H1 (cell line): ENCODE results near the gene P2RX5.

Experiments used
- CBX5 ChIP-seq: fragments of 300-800, 300-1000 bp; sonication (generic); IDR thresholded peaks from 2 replicates; pipeline ENCODE4 v1.7.1; 2016; ENCODE audit warnings: antibody characterized with exemption, low read length, low read depth
- CBX8 ChIP-seq: fragments of 300-800, 300-1000 bp; sonication (generic); IDR thresholded peaks from 2 replicates; pipeline ENCODE4 v1.7.1; 2016; ENCODE audit warnings: low read depth, low read length, borderline replicate concordance
- CHD1 ChIP-seq: IDR thresholded peaks from 2 replicates; pipeline ENCODE4 v1.6.1; 2012; ENCODE audit warnings: low read depth, low read length, improper control_type of control experiment
- CTCF ChIP-seq, 3 experiments: IDR thresholded peaks; 1 replicate in 2 of 3; 2 replicates in 1 of 3; pipeline versions ENCODE4 v1.5.1 to v1.6.1; 2011; ENCODE audit warnings: low read length in 3 of 3, mild to moderate bottlenecking in 3 of 3, inconsistent platforms in 2 of 3, low read depth in 1 of 3, moderate library complexity in 1 of 3; ENCODE audit not compliant: insufficient read depth in 1 of 3; ENCODE audit errors: control extremely low read depth in 1 of 3
- EGR1 ChIP-seq: IDR thresholded peaks from 2 replicates; pipeline ENCODE4 v1.6.1; 2011; ENCODE audit warnings: low read depth, low read length, borderline replicate concordance
- EP300 ChIP-seq, 2 experiments: IDR thresholded peaks; 1 replicate in 1 of 2; 2 replicates in 1 of 2; pipeline ENCODE4 v1.6.1; 2011 to 2012; ENCODE audit warnings: low read depth in 2 of 2, low read length in 2 of 2, mild to moderate bottlenecking in 2 of 2, borderline replicate concordance in 1 of 2, inconsistent platforms in 1 of 2, moderate library complexity in 1 of 2
- EZH2 ChIP-seq: fragments of 200-600 bp; sonication (generic); IDR thresholded peaks from 2 replicates; pipeline ENCODE4 v1.7.1; 2012; ENCODE audit warnings: low read depth, mild to moderate bottlenecking, moderate library complexity, low read length, inconsistent platforms; ENCODE audit not compliant: severe bottlenecking
- RAD21 ChIP-seq, 2 experiments: IDR thresholded peaks in 1 of 2; conservative IDR thresholded peaks in 1 of 2; 2 replicates each; pipeline ENCODE4 v1.6.1; 2011; ENCODE audit warnings: low read depth in 2 of 2, low read length in 2 of 2, improper control_type of control experiment in 1 of 2, inconsistent platforms in 1 of 2, mild to moderate bottlenecking in 1 of 2, moderate library complexity in 1 of 2
- SIN3A ChIP-seq, 2 experiments: IDR thresholded peaks in 1 of 2; conservative IDR thresholded peaks in 1 of 2; 2 replicates each; pipeline ENCODE4 v1.6.1; 2011 to 2012; ENCODE audit warnings: low read length in 2 of 2, improper control_type of control experiment in 1 of 2, low read depth in 1 of 2, mild to moderate bottlenecking in 1 of 2
- SP2 ChIP-seq: IDR thresholded peaks from 2 replicates; pipeline ENCODE4 v1.6.1; 2012; ENCODE audit warnings: mild to moderate bottlenecking, low read length, inconsistent platforms

DNA sequence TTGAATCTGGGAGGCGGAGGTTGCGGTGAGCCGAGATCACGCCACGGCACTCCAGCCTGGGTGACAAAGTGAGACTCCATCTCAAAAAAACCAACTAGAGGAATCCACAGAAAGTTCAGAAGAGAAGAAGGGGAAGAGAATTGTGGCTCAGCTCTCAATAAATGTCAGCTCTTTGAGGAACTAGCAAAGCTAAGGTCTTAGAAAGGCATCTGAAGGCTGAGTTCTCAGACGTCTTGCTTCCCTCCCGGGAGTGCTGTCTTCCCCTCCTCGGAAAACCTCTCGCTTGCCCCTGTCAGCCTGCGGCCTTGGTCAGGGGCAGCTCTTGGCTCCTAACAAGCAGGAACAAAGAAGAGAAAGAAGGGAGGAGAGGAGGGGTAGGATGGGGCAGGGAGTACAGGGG lies 65.2 kb downstream of the P2RX5 start:
- TF ChIP-seq CBX8 (no peak), CTCF (IDR thresholded peaks at IDR 0.05; ENCODE audit: control extremely low read depth in 1 of 3, insufficient read depth in 1 of 3, low read depth in 1 of 3, low read length in 3 of 3) (no peak), CBX5 (no peak), EP300 (IDR thresholded peaks at IDR 0.05; ENCODE audit: borderline replicate concordance in 1 of 2, low read depth in 2 of 2, low read length in 2 of 2) (no peak), EZH2 (no peak), SIN3A (conservative IDR thresholded peaks at IDR 0.05 in 1 of 2, IDR thresholded peaks at IDR 0.05 in 1 of 2; ENCODE audit: low read depth in 1 of 2, low read length in 2 of 2) (no peak), RAD21 (IDR thresholded peaks at IDR 0.05 in 1 of 2, conservative IDR thresholded peaks at IDR 0.05 in 1 of 2; ENCODE audit: low read depth in 2 of 2, low read length in 2 of 2) (no peak), CHD1 (no peak), SP2 (no peak), EGR1 (no peak)
